GM19240 (cell line): ENCODE data around the gene PFN3.
"Not testable (repeated sequence)": the region's sequence is repeated elsewhere in the genome, so short reads cannot be mapped to it uniquely, and the experiment has no call there.

Experiments used
- DNase-seq: peaks from one replicate; pipeline ENCODE4 v3.0.0; 2011; ENCODE audit warnings: low spot score; ENCODE audit not compliant: insufficient read length

PFN3 gene

DNA sequence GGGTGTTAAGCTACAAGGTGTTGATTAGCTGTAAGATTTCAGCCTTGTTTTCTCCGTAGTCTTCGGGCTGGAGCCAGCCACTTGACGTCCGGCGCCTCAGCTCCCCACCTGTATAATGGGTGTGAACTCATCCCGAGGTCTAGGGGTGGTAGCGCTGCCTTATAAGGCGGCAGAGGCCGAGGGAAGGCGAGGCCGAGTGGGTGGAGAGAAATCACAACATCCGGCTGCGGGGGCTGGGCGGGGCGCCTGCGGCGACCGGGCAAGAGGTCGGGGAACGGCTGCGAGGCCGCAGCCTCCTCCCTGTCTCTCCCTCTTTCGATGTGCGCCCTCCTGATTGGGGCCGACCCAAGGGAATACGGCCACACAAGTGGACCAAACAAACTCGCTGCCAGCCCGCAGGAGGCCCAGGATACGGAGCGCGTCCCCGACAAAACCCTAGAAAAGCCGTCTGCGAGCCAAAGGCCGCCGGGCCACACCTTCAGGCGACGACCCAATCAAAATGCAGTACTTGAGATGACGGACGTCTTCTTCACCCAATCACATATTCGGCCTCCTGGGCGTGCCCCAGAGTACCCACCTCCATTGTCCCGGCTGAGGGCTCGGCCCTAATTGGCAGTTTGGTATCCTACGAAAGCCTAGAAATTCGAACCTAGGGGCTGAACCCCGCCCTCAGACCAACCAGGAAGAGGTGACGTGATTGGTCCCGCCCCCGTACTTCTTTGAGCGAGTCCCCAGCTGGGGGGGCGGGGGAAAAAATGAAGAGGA is 25.5 kb upstream of the PFN3 start:
- peak; percentile 93 for DNase-seq

- no peak for DNase-seq
Observed at GRCh38 chr5:177425196-177425800, 24.8 kb upstream of the PFN3 start.

DNA sequence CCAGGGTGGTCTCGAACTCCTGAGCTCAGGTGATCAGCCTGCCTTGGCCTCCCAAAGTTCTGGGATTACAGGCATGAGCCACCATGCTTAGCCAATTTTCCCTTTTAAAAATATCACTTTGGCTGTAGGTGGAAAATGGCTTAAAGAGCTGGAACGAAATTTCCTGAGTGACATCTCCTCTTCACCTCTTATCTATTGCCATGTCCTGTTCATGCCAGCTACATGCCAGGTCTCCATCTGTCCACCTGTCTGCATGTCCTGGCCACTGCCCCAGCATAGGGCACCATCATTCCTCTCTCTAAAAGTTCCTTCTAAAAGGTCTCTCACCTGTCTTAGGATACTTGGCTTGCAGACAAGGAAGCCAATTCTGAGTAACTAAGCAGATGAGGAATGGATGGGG is 23.2 kb upstream of the PFN3 start:
- DNase-seq, result no peak

- DNase-seq, result no peak
Observed at GRCh38 chr5:177421062-177421798, 20.8 kb upstream of the PFN3 start.

DNA sequence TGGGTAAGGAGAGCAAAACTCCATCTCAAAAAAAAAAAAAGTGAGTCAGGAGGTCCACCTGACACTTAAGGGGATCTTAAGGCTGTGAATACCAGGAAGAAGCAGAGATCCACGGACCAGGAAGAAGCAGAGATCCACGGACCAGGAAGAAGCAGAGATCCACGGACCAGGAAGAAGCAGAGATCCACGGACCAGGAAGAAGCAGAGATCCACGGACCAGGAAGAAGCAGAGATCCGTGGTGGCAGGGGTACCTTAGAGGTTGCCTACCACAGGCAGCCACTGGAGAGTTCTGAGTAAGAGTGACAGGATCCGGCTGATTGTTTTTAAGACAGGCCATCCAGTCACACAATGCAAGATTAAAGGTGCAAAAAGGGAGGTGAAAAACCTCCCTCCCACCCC is 20.0 kb upstream of the PFN3 start:
- not testable (repeated sequence) for DNase-seq

- no peak for DNase-seq
Observed at GRCh38 chr5:177419046-177419445, 18.6 kb upstream of the PFN3 start.

- not testable (repeated sequence) for DNase-seq
Observed at GRCh38 chr5:177417081-177417480, 16.6 kb upstream of the PFN3 start.

GRCh38 chr5:177414481-177414880 is 14.0 kb upstream of the PFN3 start:
- DNase-seq, result no peak

- no peak for DNase-seq
Observed at GRCh38 chr5:177412603-177413233, 12.3 kb upstream of the PFN3 start.

DNA sequence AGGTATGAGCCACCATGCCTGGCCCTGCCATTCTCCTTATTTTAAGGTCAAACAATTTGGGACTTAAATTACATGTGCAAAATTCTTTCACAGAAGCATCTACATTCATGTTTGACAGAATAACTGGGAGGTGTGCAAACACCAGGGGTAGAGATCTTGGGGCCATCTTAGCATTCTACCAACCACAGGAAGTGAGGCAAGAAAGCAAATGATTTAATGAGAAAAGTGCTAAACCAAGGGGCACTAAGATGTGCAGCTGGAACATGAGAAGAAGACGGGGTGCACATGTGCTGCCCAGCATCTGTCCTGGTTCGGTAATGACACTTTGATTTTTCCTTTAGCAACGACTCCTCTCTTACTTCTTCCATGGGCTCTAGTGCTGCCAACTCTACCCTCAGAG is 10.1 kb upstream of the PFN3 start:
- DNase-seq, result no peak

DNA sequence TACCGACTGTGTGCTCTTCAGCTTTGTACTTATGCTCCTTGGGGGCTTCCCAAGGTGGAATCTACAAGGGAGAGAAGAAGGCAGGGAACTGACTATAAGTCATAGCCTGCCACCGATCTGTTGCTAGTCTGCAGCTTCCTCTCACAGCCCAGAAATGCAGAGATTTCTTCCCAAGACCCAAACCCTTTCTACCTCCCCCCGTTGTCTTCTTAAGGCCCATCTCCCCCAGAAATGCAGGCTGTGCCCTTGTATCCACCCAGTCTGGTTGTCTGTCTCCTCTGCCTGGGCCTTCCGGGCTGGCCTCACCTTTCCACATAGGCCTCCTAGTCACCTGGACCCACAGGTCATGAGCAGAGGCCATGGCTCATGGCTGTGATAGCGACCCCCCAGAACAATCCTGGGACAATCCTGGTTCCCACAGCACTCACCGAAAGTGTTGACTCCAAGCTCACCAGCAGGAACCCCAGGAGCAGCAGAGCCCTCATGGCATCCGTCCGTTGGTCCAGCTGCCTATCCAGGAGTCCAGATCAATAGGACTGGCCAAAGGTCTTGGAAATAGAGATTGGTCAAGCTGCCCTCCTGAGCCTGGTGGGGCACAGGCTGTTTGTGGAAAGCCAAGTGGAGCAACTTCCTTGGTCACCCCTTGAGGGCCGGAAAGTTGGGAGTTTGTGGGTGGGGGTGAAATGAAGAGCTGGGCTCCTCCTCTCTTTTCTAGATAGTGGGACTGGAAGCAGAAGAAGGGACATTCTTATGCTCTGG is 8.8 kb upstream of the PFN3 start, which contains the start of gene F12:
Gene F12, minus strand, starts transcription at position 522 of the 759 bp plus-strand sequence. Its CDS starts 37 bp downstream, at position 485.
- no peak for DNase-seq

- DNase-seq, result no peak
Observed at GRCh38 chr5:177405805-177406204, 5.3 kb upstream of the PFN3 start.

DNA sequence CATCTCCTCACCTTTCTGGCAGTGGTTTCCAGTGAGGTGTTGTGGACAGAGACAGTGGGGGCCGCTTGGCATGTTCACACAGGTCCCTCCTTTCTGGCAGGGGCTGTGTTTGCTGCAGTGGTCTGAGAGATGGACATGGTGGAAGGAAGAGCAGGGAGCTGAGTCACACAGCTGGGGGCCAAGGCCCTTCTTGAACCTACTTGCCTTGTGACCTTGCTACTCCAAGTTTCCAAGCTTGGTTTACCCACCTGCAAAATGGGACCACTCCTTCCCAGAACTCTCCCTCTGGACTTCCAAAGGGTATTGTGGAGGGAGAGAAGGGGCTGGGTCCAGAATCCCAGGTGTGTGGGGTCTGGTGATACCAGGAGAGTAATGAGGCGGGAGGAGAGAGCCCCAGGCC is 4.9 kb upstream of the PFN3 start:
- no peak for DNase-seq

DNA sequence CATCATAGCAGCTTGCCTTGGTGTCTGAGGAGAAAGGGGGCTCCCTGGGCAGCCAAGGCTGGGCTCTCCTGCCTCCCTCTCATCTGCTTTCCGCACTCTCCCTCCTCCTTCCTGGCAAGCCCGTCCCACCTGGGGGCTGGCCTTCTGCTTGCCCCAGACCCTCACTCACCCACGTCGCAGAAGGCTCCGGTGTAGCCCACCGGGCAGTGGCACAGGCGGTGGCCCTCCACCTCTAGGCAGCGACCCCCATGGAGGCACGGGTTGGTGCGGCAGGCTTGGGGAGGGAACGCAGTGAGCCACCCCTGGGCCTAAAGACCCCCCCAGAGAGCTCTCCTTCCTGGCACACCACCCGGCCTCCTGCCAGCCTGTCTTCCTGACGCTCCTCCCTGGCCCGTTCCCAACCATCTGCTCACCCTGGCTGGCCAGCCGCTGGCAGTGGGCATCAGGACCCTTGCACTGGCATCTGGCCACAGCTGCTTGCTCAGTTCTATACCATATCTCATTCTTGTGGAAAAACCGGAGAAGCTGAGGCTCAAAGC is 4.2 kb upstream of the PFN3 start:
- no peak for DNase-seq

- DNase-seq, result peak; percentile 91
Observed at GRCh38 chr5:177403792-177404640, 3.6 kb upstream of the PFN3 start.

DNA sequence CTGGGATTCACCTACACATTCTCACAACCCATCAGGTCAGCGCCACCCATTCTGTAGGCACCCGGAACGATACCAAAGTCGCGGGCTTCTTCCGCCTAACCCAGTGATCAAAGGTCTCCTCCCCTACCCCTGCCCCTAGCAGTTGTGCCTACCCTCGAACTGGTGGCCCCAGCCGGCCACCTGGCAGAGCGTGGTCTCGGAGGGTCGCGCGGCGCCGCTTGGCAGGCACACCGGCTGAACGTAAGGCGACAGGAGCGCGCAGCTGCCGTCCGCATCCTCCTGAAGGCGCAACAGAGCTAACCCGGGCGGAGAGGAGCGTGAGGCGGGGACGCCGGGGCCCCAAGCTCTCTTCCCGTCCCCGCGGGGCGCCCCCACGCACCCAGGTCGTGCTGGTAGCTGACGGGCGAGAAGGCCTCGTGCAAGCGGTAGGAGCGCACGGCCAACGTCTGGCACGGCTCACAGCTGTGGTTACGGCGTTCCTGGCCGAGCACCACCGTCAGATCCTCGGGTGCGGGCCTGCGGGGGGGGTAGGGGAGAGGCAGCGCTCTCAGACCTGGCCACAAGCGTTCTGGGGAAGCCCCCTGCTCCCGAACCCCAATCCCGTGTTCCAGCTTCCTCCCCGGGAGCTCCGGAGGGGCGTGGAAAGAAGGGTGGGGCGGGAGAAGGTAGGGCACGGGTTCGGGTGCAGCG is 2.8 kb upstream of the PFN3 start:
- no peak for DNase-seq

DNA sequence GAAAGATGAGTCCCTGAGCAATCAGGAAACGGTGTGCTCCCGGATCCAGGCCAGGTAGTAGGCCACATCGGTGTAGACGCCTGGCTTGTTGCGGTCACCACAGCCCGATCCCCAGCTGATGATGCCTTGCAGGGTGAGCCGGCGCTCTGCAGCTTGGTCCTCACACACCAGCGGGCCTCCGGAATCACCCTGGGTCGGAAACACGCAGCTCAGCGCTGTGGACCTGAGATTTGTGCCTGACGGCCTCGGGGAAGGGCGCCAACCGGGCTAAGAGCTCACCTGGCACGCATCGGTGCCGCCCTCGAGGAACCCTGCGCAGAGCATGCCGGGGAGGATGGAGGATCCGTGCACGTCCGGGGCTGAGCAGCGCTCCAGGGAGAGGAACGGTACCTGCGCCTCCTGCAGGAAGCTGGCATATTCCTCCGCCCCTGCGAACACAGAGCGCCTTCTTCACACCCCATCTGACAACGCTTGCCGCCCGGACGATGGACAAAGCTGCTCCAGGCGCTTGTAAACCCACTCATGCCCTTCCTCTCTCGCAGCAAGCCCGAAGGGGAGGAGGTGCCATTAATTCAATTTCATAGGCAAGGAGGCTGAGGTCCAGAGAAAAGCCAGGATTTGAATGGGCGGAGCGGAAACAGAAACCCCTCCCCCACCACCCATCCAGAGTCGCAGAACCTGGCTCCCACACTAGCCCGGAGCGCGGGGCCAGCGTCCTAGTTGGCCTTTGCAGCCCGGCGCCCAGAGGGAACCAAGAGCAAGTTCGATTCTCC is 2.0 kb upstream of the PFN3 start:
- DNase-seq, result peak; percentile 64

GRCh38 chr5:177397875-177398390 is 2.5 kb downstream of the PFN3 start:
- no peak for DNase-seq
